Measurements from ENCODE around the gene CCDC51. TPM values are rescaled to one million over a fixed set of nuclear protein-coding genes. Genes with fewer than 3 reads are reported as not detected.

CCDC51 gene
- total RNA-seq, 1 experiment from 2014 or later = 27.8 TPM

GRCh38 chr3:48478626-48479555 is 39.0 kb upstream of the CCDC51 start:
- H4K20me1 ChIP-seq (ENCODE audit: low read length) = no peaks in the 10 kb centered on the region
- no peaks in the 10 kb centered on the region for H3K27me3 ChIP-seq (ENCODE audit: low read length)
- no TSS peak for BruUV-seq (replicated peaks)
- no peak overlapping the region for H3K4me2 ChIP-seq (ENCODE audit: low read length)
- H3K4me3 ChIP-seq (ENCODE audit: low read length) = no peak overlapping the region
- no peak overlapping the region for H3K9ac ChIP-seq (ENCODE audit: low read length)
- ChIA-PET POLR2A (ENCODE audit: unreplicated experiment) (no interaction called here), CTCF (no interaction called here)
- H2AFZ ChIP-seq (ENCODE audit: low read length) = no peak overlapping the region
- H3K36me3 ChIP-seq (ENCODE audit: low read depth, low read length) = no peaks in the 10 kb centered on the region
- H3K4me1 ChIP-seq (ENCODE audit: insufficient read depth, low read length) = no peaks in the 10 kb centered on the region
- H3F3A ChIP-seq (ENCODE audit: low read length, unreplicated experiment) = no peaks in the 10 kb centered on the region
- H3K27ac ChIP-seq (ENCODE audit: low read length) = no peak overlapping the region
- H3K9me2 ChIP-seq (replicated peaks; ENCODE audit: low read length) = no peaks in the 10 kb centered on the region
- TF ChIP-seq EZH2phosphoT487 (IDR thresholded peaks at IDR 0.05; ENCODE audit: borderline replicate concordance, low read length) = no peak
- no peak for TF ChIP-seq CTCF (conservative IDR thresholded peaks at IDR 0.05; ENCODE audit: low read depth, low read length)
- no peak for TF ChIP-seq EZH2 (IDR thresholded peaks at IDR 0.05; ENCODE audit: low read length, unreplicated experiment)
- ATAC-seq = no peak
- DNase-seq = no peak
- no peaks in the 10 kb centered on the region for H3K9me3 ChIP-seq (ENCODE audit: low read length)
- H3K79me2 ChIP-seq (ENCODE audit: low read length) = no peaks in the 10 kb centered on the region
- intact Hi-C loops (cut with micrococcal nuclease) = no loop called here

GRCh38 chr3:48477959-48478520 is 38.1 kb upstream of the CCDC51 start:
- Histone ChIP-seq H4K20me1 (ENCODE audit: low read length) (no peaks in the 10 kb centered on the region), H3K4me3 (ENCODE audit: low read length) (no peak overlapping the region), H3K79me2 (ENCODE audit: low read length) (no peaks in the 10 kb centered on the region), H3K4me2 (ENCODE audit: low read length) (no peak overlapping the region), H3K4me1 (ENCODE audit: insufficient read depth, low read length) (peaks cover 7% of the 10 kb centered on the region), H3K9me2 (replicated peaks; ENCODE audit: low read length) (no peaks in the 10 kb centered on the region), H2AFZ (ENCODE audit: low read length) (no peak overlapping the region), H3K27me3 (ENCODE audit: low read length) (no peaks in the 10 kb centered on the region), H3K9ac (ENCODE audit: low read length) (no peak overlapping the region), H3K36me3 (ENCODE audit: low read depth, low read length) (no peaks in the 10 kb centered on the region), H3F3A (ENCODE audit: low read length, unreplicated experiment) (peaks cover 6% of the 10 kb centered on the region), H3K9me3 (ENCODE audit: low read length) (no peaks in the 10 kb centered on the region), H3K27ac (ENCODE audit: low read length) (no peak overlapping the region)
- BruUV-seq (replicated peaks) = no TSS peak
- intact Hi-C loops (cut with micrococcal nuclease) = no loop called here
- ChIA-PET CTCF (no interaction called here), POLR2A (ENCODE audit: unreplicated experiment) (no interaction called here)
- no peak for TF ChIP-seq EZH2phosphoT487 (IDR thresholded peaks at IDR 0.05; ENCODE audit: borderline replicate concordance, low read length)
- ATAC-seq (no peak), DNase-seq (no peak)

- Histone ChIP-seq H3K9me3 (ENCODE audit: low read length) (no peaks in the 10 kb centered on the region), H2AFZ (ENCODE audit: low read length) (no peak overlapping the region), H3K79me2 (ENCODE audit: low read length) (peaks cover 13% of the 10 kb centered on the region), H3F3A (ENCODE audit: low read length, unreplicated experiment) (peaks cover 6% of the 10 kb centered on the region), H3K4me2 (ENCODE audit: low read length) (no peak overlapping the region), H3K36me3 (ENCODE audit: low read depth, low read length) (no peaks in the 10 kb centered on the region), H3K4me1 (ENCODE audit: insufficient read depth, low read length) (peaks cover 20% of the 10 kb centered on the region), H3K4me3 (ENCODE audit: low read length) (no peak overlapping the region), H3K27ac (ENCODE audit: low read length) (no peak overlapping the region), H3K27me3 (ENCODE audit: low read length) (no peaks in the 10 kb centered on the region), H4K20me1 (ENCODE audit: low read length) (no peaks in the 10 kb centered on the region), H3K9ac (ENCODE audit: low read length) (no peak overlapping the region), H3K9me2 (replicated peaks; ENCODE audit: low read length) (no peaks in the 10 kb centered on the region)
- ChIA-PET POLR2A (ENCODE audit: unreplicated experiment) (no interaction called here), CTCF (no interaction called here)
- intact Hi-C loops (cut with micrococcal nuclease) = no loop called here
- no peak for ATAC-seq
- TF ChIP-seq EZH2 (IDR thresholded peaks at IDR 0.05; ENCODE audit: low read length, unreplicated experiment) = no peak
- no peak for TF ChIP-seq CTCF (conservative IDR thresholded peaks at IDR 0.05; ENCODE audit: low read depth, low read length)
- TF ChIP-seq EZH2phosphoT487 (IDR thresholded peaks at IDR 0.05; ENCODE audit: borderline replicate concordance, low read length) = no peak
- DNase-seq = no peak
- BruUV-seq (replicated peaks) = no TSS peak
Measured at GRCh38 chr3:48476426-48477053, 36.6 kb upstream of the CCDC51 start.
